GM18907 (cell line): ENCODE measurements around the gene MIPOL1.
"Not testable (repeated sequence)": the region's sequence is repeated elsewhere in the genome, so short reads cannot be mapped to it uniquely, and the experiment has no call there.

ENCODE experiments used
- ATAC-seq: cut with Tn5 transposase; IDR thresholded peaks from one replicate; pipeline ENCODE4 v1.9.1; 2021; ENCODE audit warnings: mild to moderate bottlenecking, moderate library complexity; ENCODE audit not compliant: unreplicated experiment

Gene MIPOL1

DNA sequence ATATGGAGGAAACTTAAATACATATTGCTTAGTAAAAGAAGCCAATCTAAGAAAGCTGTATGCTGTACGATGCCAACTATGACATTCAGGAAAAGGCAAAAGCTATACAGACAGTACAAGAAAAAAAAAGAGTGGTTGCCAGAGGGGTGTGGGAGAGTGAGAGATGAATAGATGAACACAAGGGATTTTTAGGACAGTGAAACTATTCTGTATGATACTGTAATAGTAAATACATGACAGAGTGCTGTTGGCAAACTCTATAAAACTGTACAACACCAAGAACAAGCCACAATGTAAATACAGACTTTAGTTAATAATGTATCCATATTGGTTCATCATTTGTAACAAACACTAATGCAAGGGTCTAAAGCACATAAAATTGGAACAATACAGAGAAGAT, 10.9 kb upstream of the MIPOL1 start:
- no peak for ATAC-seq

DNA sequence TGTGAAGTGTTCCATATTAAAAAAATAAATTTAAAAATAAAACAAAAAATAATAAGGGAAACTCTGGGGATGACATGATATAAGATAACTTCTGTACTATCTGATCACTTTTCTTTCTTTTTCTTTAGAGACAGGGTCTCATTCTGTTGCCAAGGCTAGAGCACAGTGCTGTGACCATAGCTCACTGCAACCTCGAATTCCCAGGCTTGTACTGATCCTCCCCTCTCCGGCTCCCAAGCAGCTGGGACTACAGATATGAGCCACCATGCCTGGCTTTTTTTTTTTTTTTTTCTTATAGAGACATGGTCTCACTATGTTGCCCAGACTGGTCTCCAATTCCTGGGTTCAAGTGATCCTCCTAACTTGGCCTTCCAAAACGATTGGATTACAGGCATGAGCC, 10.4 kb upstream of the MIPOL1 start:
- no peak for ATAC-seq

DNA sequence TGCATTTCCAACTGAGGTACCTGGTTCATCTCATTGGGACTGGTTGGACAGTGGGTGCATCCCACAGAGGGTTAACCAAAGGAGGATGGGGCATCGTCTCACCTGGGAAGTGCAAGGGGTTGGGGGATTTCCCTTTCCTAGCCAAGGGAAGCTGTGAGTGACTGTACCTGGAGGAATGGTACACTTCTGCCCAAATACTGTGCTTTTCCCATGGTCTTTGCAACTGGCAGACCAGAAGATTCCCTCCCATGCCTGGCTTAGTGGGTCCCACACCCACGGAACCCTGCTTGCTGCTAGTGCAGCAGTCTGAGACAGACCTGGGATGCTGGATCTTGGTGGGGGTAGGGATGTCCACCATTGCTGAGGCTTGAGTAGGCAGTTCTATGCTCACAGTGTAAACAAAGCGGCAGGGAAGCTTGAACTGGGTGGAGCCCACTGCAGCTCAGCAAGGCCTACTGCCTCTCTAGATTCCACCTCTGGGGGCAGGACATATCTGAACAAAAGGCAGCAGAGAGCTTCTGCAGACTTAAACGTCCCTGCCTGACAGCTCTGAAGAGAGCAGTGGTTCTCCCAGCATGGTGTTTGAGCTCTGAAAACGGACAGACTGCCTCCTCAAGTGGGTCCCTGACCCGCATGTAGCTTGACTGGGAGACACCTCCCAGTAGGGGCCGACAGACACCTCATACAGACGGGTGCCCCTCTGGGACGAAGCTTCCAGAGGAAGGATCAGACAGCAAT, 9.7 kb upstream of the MIPOL1 start:
- ATAC-seq = not testable (repeated sequence)

DNA sequence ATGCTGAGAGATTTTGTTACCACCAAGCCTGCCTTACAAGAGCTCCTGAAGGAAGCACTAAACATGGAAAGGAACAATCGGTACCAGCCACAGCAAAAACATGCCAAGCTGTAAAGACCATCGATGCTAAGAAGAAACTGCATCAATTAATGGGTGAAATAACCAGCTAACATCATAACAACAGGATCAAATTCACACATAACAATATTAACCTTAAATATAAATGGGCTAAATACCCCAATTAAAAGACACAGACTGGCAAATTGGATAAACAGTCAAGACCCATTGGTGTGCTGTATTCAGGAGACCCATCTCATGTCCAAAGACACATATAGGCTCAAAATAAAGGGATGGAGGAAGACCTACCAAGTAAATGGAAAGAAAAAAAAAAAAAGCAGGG, 8.0 kb upstream of the MIPOL1 start:
- ATAC-seq = not testable (repeated sequence)

DNA sequence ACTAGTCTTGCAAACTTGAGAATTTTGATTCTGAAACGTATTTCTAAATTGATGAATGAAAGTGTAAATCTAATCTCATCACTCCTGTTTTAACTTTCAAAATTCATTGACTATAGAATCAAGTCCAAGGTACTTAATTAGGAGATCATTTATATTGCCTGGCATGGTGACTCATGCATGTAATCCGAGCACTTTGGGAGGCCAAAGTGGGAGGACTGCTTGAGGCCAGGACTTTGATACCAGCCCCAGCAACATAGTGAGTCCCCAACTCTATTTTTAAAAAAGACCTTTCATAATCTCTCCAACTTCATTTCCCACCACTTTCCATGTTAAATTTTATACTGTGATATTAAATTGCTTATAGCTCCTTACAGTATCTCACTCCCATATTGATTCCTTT, 3.0 kb upstream of the MIPOL1 start:
- ATAC-seq = no peak

DNA sequence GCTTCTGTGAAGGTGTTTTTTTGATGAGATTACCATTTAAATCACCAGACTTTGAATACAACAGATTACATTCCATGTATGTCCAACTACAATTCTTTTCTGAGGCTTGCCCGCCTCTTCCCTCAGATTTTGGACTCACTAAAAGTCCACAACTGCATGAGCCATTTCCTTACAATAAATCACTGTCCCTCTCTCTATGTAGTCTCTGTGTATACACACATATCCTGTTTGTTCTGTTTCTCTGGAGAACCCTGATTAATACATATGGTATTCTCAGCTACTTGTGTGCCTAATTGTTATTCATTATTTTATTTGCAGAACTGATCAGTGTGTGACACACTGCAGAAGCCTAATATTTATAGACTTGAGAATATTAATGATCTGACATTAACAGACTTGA, 2.4 kb upstream of the MIPOL1 start:
- ATAC-seq = no peak

DNA sequence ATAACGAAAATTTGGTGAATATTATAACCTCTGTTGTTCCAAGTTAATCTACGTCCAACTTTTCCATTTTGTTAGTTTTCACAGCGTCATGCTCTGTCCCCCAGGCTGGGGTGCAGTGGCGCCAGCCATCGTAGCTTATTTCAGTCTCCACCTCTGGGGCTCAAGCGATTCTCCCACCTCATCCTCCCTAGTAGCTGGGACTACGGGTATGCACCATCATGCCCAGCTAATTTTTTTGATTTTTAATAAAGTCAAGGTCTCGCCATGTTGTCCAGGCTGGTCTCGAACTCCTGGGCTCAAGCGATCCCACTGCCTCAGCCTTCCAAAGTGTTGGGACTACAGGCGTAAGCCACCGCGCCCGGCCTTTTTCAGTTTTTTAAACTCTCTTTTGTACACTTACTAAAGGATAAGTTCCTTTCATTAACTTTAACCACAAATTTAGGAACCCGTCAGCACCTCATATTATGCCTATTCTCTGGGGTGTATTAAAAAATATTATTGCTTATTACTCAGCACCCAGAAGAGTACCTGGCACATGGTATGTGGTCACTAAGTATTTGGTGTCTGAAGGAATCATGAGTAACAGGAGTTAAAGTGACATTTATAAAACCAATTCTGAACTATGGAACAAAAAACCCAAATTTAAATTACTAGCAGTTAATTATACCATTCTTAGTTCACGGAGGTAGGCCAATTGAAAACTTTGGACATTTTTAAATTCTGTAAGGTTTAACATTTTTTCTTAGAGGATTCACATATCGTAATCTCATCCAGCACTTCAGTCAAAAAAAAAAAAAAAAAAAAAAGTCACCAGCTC, 925 bp upstream of the MIPOL1 start:
- no peak for ATAC-seq

DNA sequence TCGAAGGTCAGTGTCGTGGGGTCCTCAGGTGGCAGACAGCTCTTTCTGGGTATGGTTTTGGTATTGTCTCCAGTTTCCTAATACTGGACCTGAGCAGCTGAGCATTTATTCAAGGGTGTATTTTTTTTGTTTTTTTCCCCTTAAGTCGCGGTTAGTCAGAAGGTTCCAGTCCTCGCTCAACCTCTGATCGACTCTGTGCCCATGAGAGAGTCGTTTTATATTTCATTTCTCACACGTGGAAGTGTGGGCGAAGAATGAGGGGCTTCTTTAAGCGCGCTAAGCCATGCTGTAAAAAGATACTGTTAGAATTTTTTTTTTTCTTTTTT, 499 bp downstream of the MIPOL1 start:
- no peak for ATAC-seq

DNA sequence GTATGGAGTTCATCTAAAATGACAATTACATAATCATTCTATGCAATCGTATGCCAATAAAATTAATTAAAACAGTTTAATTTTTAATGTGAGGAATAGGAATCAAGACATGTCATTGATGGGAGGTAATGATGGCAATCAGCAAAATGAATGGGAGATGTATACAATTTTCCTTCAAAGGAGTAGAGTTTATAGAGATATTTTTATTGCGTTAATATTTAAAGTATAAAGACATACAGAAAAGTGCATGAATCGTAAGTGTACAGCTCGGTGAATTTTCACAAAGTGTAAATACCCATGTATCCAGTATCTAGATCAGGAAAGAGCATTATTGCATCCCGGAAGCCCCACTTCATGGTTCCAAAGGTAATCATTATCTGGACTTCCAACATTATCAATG, 1.2 kb downstream of the MIPOL1 start:
- ATAC-seq = no peak

DNA sequence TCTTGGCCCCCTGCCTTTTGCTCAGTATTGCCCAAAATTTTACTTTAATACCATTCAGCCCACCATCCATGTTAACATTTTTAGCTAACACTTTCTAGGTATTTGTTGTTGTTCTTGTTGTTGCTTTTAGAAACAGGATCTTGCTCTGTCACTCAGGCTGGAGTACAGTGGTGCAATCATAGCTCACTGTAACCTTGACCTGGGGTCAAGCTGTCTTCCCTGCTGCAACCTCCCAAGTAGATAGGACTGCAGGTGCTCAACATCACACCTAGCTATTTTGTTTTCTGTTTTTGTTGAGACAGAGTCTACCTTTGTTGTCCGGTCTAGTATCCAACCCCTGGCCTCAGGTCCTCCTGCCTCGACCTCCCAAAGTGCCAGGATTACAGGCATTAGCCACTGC, 4.0 kb downstream of the MIPOL1 start:
- no peak for ATAC-seq

DNA sequence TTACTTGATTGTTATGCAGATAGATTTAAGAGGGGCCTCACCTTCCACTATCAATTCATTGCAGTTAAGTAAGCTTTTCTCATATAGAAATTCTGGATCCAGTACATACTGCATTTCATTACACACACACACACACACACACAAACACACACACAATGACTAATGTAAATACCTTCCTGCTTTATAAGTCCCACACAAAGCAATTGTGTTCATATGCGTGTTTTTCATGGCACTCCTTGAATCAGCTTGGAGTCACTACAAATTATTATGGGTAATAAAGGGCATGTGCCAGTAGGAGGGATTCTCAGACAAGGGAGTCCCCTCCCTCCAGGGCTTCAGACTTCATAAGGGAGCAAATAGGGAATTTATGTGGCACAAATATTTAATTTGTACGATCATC, 4.5 kb downstream of the MIPOL1 start:
- ATAC-seq = no peak

DNA sequence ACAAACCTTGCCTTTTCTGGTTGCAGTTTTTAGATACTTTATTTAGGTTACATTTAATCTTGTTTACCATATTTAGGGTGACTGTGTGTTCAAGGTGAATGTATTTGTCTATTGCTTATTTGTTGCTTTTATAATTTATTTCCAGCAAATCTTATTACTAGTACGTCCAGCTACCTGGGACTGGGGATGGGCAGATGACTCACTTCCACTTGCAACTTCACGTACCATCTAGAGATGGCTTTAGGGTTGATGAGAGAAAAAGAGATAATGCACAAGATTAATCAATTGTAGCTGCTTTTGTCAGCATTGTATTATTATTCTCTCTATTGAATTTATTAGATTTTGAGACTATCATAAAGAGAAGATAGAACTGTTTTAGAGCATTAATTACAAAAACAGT, 5.1 kb downstream of the MIPOL1 start:
- ATAC-seq = no peak

DNA sequence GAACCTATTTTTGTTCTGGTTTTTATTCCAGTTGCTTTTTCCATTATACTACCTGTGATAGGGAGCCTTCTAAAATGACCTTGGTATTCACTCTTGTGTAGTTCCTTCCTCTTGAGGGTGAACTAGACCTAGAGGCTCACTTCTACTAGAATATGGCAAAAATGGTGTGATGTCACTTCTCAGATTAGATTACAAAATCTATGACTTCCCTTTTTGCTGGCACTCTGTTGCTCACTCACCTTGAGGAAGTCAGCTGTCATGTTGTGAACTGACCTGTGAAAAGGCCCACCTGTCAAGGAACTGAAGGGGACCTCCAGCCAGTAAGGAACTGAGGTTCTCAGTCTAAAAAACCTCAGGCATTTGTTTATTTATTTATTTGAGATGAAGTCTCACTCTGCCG, 5.7 kb downstream of the MIPOL1 start:
- no peak for ATAC-seq

DNA sequence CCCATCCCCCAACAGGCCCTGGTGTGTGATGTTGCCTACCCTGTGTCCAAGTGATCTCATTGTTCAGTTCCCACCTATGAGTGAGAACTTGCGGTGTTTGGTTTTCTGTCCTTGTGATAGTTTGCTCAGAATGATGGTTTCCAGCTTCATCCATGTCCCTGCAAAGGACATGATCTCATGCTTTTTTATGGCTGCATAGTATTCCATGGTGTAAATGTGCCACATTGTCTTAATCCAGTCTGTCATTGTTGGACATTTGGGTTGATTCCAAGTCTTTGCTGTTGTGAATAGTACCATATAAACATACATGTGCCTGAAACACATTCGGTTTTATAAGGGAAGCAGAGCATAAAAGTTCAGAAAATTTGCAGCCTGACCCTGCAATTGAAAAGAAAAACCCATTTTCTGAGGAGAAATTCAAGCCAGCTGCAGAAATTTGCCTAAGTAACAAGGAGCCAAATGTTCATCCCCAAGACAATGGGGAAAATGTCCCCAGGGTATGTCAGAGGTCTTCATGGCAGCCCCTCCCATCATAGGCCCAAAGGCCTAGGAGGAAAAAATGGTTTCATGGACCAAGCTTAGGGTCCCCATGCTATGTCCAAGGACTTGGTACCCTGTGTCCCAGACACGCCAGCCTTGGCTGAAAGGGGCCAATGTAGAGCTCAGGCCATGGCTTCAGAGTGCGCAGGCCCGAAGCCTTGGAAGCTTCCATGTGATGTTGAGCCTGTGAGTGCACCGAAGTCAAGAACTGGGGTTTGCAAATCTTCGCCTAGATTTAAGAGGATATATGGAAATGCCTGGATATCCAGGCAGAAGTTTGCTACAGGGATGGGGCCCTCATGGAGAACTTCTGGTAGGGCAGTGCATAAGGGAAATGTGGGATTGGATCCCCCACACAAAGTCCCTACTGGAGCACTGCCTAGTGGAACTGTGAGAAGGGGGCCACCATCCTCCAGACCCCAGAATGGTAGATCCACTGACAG, 8.2 kb downstream of the MIPOL1 start:
- not testable (repeated sequence) for ATAC-seq

DNA sequence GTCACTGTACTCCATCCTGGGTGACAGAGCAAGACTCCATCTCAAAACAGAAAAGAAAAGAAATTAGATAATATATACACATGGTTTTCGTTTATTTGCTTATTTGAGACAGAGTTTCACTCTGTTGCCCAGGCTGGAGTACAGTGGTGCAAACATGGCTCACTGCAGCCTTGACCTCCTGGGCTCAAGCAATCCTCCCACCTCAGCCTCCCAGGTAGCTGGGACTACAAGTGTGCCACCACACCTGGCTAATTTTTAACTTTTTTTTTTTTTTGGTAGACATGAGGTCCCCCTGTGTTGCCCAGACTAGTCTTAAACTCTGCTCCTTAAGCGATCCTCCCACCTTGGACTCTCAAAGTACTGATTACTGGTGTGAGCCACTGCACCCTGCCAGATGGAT, 11.9 kb downstream of the MIPOL1 start:
- not testable (repeated sequence) for ATAC-seq

DNA sequence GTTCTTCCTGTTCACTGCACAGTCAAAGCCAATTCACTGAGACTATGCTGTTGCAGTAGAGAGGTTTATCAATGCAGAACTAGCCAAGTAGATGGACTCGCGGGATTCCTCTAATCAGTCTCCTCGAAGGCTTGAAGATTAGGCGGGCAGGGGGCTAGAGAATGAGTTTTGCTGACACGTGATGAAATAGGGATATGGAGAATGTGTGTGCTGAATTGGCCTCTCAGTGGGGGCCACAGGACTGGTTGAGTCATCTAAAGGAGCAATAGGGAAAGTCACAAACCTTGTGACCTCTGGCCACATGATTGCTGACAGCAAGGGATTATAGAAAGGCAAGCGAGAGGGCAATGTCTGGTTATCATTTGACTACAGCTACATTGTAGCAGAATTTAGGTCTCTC, 12.7 kb downstream of the MIPOL1 start:
- ATAC-seq = no peak

DNA sequence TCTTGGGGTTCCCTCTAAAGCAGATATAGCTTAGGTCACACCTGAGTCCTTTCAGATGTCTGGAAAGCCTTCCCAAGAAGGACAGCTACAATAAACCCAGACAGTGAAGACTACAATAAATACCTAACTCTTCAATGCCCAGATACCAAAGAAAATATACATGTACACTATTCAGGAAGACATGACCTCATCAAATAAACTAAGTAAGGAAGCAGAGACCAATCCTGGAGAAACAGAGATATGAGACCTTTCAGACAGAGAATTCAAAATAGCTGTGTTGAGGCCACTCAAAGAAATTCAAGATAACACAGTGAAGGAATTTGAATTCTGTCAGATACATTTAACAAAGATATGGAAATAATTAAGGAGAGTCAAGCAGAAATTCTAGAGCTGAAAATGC, 15.3 kb downstream of the MIPOL1 start:
- ATAC-seq = no peak

DNA sequence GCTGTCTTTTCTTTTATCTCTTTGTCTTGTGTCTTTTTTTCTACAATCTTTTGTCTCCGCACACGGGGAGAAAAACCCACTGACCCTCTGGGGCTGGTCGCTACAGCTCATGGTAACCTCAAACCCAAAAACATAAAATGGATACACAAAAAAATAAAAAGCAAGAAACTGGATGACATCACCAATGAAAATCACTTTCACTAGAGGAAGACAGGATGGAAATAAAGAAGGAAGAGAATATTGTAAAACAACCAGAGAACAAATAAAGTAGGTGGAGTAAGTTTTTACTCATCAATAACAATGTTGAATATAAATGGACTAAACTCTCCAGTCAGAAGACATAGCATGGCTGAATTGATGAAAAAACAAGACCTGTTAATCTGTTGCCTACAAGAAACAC, 17.6 kb downstream of the MIPOL1 start:
- ATAC-seq = no peak

DNA sequence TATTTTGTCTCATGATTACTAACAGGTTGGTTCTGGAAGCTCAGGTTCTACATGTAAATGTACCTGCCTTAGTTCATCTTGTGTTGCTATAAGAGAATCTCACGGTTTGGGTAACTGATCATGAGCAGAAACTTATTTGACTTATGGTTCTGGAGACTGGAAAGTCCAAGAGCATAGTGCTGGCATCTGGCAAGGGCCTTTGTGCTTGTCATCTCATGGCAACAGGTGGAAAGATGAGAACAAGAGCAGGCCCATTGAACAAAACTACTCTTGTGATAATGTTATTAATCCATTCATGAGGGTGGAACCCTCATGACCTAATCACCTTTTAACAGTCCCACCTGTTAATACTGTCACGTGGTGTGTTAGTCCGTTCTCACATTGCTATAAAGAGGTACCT, 23.3 kb downstream of the MIPOL1 start:
- no peak for ATAC-seq

DNA sequence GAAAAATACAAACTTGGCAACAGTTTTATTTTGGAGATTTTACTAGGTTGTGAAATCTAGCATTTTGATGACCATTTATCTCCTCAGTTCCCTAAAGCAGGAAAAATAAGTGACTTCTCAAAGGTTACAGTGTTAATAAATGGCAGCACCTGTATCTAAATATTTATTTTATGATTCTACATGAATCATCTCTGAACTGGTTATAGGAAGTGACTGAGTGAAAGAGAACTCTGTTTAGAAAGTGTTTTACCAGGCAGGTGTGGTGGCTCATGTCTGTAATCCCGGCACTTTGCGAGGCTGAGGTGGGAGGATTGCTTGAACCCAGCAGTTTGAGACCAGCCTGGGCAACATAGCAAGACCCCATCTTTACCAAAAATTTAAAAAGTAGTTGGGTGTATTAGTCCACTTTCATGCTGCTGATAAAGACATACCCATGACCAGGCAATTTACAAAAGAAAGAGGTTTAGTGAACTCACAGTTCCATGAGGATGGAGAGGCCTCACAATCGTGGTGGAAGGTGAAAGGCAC, 26.3 kb downstream of the MIPOL1 start:
- ATAC-seq = no peak

DNA sequence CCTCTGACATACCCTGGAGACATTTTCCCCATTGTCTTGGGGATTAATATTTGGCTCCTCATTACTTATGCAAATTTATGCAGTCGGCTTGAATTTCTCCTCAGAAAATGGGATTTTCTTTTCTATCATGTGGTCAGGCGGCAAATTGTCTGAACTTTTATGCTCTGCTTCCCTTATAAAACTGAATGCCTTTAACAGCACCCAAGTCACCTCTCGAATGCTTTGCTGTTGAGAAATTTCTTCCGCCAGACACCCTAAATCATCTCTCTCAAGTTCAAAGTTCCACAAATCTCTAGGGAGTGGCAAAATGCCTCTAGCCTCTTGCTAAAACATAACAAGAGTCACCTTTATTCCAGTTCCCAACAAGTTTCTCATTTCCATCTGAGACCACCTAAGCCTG, 27.9 kb downstream of the MIPOL1 start:
- not testable (repeated sequence) for ATAC-seq
